GM19324 (cell line): ENCODE data around the gene IL20.
"Not testable (repeated sequence)": the region's sequence is repeated elsewhere in the genome, so short reads cannot be mapped to it uniquely, and the experiment has no call there.

ENCODE experiments used
- ATAC-seq: cut with Tn5 transposase; IDR thresholded peaks from one replicate; pipeline ENCODE4 v1.9.1; 2021; ENCODE audit warnings: mild to moderate bottlenecking, moderate library complexity; ENCODE audit not compliant: unreplicated experiment, low FRiP score

IL20 gene

GRCh38 chr1:206841609-206842323 is 23.7 kb upstream of the IL20 start:
- ATAC-seq, result no peak

GRCh38 chr1:206842854-206843253 is 22.6 kb upstream of the IL20 start:
- no peak for ATAC-seq

GRCh38 chr1:206843626-206844025 is 21.8 kb upstream of the IL20 start:
- ATAC-seq, result no peak

GRCh38 chr1:206846487-206846886 is 18.9 kb upstream of the IL20 start:
- ATAC-seq, result no peak

- no peak for ATAC-seq
Observed at GRCh38 chr1:206847337-206847834, 18.0 kb upstream of the IL20 start.

GRCh38 chr1:206847946-206848345 is 17.5 kb upstream of the IL20 start:
- ATAC-seq, result no peak

- ATAC-seq, result no peak
Observed at GRCh38 chr1:206850401-206850800, 15.0 kb upstream of the IL20 start.

- ATAC-seq, result no peak
Observed at GRCh38 chr1:206851341-206852010, 13.9 kb upstream of the IL20 start.

GRCh38 chr1:206852662-206853061 is 12.8 kb upstream of the IL20 start:
- not testable (repeated sequence) for ATAC-seq

GRCh38 chr1:206853696-206854095 is 11.7 kb upstream of the IL20 start:
- ATAC-seq, result not testable (repeated sequence)

GRCh38 chr1:206854401-206855129 is 10.9 kb upstream of the IL20 start:
- ATAC-seq, result no peak

- ATAC-seq, result no peak
Observed at GRCh38 chr1:206855859-206856258, 9.6 kb upstream of the IL20 start.

GRCh38 chr1:206856674-206857464 is 8.6 kb upstream of the IL20 start:
- ATAC-seq, result no peak

- ATAC-seq, result no peak
Observed at GRCh38 chr1:206859082-206859521, 6.3 kb upstream of the IL20 start.

GRCh38 chr1:206860165-206860564 is 5.3 kb upstream of the IL20 start:
- ATAC-seq, result no peak

GRCh38 chr1:206863266-206863665 is 2.2 kb upstream of the IL20 start:
- no peak for ATAC-seq

- no peak for ATAC-seq
Observed at GRCh38 chr1:206866062-206866461, 639 bp downstream of the IL20 start.

- no peak for ATAC-seq
Observed at GRCh38 chr1:206867239-206867638, 1.8 kb downstream of the IL20 start.

GRCh38 chr1:206867716-206868115 is 2.3 kb downstream of the IL20 start:
- ATAC-seq, result no peak

GRCh38 chr1:206868264-206868663 is 2.8 kb downstream of the IL20 start:
- no peak for ATAC-seq
